Thyroid gland (tissue), 4 donors: Measurements from ENCODE around the gene ZFAND3.

ENCODE experiments used
- POLR2A ChIP-seq, 2 donors: fragments of 450-650 bp; IDR thresholded peaks; one replicate each; pipeline ENCODE4 v1.6.1; 2017; ENCODE audit warnings: antibody characterized with exemption in 2 of 2, mild to moderate bottlenecking in 2 of 2, moderate library complexity in 1 of 2
- TF ChIP-seq, protein P1 (sequence below), 6 experiments: fragments of 200-600 bp in 3 of 6; fragments of 450-650 bp in 3 of 6; sonication (generic) in 3 of 6; IDR thresholded peaks; one replicate each; pipeline ENCODE4 v1.5.1; 2016 to 2019; ENCODE audit warnings: antibody characterized with exemption in 6 of 6, mild to moderate bottlenecking in 2 of 6, inconsistent platforms in 1 of 6, moderate library complexity in 1 of 6

DNA sequence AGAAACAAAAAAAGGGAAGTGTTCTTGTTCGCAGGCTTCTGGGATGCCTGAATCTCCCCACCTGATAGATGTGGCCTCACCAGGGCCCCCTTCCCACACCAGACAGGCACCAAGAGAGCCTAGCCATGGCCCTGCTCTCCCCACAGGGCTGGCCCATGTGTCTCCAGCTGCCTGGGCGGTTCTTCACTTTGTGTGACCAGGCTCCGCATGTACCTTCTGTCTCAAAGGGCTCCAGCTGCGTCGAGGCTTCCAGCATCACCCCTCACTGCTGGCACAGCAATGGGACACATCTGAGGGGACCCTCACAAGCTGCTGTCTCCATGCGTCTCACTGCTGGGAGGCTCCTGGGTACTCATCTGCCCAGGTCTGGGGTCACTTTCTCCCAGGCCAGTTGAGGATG lies 362.9 kb downstream of the ZFAND3 start:
- TF ChIP-seq, protein P1, sequence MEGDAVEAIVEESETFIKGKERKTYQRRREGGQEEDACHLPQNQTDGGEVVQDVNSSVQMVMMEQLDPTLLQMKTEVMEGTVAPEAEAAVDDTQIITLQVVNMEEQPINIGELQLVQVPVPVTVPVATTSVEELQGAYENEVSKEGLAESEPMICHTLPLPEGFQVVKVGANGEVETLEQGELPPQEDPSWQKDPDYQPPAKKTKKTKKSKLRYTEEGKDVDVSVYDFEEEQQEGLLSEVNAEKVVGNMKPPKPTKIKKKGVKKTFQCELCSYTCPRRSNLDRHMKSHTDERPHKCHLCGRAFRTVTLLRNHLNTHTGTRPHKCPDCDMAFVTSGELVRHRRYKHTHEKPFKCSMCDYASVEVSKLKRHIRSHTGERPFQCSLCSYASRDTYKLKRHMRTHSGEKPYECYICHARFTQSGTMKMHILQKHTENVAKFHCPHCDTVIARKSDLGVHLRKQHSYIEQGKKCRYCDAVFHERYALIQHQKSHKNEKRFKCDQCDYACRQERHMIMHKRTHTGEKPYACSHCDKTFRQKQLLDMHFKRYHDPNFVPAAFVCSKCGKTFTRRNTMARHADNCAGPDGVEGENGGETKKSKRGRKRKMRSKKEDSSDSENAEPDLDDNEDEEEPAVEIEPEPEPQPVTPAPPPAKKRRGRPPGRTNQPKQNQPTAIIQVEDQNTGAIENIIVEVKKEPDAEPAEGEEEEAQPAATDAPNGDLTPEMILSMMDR (IDR thresholded peaks at IDR 0.05) = no peak
- TF ChIP-seq POLR2A (IDR thresholded peaks at IDR 0.05) = no peak
